NT2/D1 (cell line): ENCODE results near the gene CSNK1A1L.

Source experiments
- SUZ12 ChIP-seq: IDR thresholded peaks from 2 replicates; pipeline ENCODE4 v1.6.1; 2011; ENCODE audit not compliant: insufficient read length, insufficient read depth; ENCODE audit errors: extremely low read depth
- YY1 ChIP-seq: IDR thresholded peaks from 2 replicates; pipeline ENCODE4 v1.6.1; 2011; ENCODE audit not compliant: insufficient read length, insufficient read depth
- ZNF274 ChIP-seq: IDR thresholded peaks from 2 replicates; pipeline ENCODE4 v1.6.1; 2011; ENCODE audit warnings: mild to moderate bottlenecking, low read depth, low read length

DNA sequence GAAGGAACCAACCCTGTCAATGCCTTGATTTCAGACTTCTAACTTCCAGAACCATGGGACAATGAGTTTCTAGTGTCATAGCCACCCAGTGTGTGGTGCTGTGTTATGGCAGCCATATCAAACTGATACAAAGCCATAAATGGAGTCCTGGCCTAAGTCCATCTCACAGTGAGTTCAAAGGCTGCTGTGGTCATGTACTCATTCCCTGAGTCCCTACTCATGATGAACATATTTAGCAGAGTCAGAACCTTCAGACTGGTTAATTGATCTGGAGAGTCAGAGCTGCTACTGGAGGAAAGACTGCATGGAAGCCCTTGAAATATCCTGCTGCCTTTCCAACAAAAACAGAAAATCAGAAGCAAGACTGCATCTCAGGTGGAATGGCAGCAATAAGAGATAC, 39.2 kb upstream of the CSNK1A1L start:
- TF ChIP-seq YY1 = no peak
- TF ChIP-seq SUZ12 = no peak
- TF ChIP-seq ZNF274 = no peak
